HG02870 (cell line): ENCODE data around the gene RPS14.
"Not testable (repeated sequence)": the region's sequence is repeated elsewhere in the genome, so short reads cannot be mapped to it uniquely, and the experiment has no call there.

Source experiments
- ATAC-seq: cut with Tn5 transposase; IDR thresholded peaks from one replicate; pipeline ENCODE4 v1.9.1; 2021; ENCODE audit warnings: mild to moderate bottlenecking, moderate library complexity; ENCODE audit not compliant: unreplicated experiment

The RPS14 gene

GRCh38 chr5:150481972-150482406 is 32.5 kb upstream of the RPS14 start:
- ATAC-seq = no peak

- ATAC-seq = no peak
Measured at GRCh38 chr5:150481708-150481965, 32.1 kb upstream of the RPS14 start.

- ATAC-seq = no peak
Measured at GRCh38 chr5:150479416-150479815, 29.9 kb upstream of the RPS14 start.

- ATAC-seq = not testable (repeated sequence)
Measured at GRCh38 chr5:150476568-150476967, 27.0 kb upstream of the RPS14 start.

- ATAC-seq = no peak
Measured at GRCh38 chr5:150473673-150474358, 24.3 kb upstream of the RPS14 start.

- no peak for ATAC-seq
Measured at GRCh38 chr5:150469718-150470469, 20.4 kb upstream of the RPS14 start.

- ATAC-seq = no peak
Measured at GRCh38 chr5:150468206-150468605, 18.7 kb upstream of the RPS14 start.

GRCh38 chr5:150465927-150466326 is 16.4 kb upstream of the RPS14 start:
- no peak for ATAC-seq

- ATAC-seq = no peak
Measured at GRCh38 chr5:150464554-150465012, 15.0 kb upstream of the RPS14 start.

- peak; percentile 78 for ATAC-seq
Measured at GRCh38 chr5:150461231-150461630, 11.7 kb upstream of the RPS14 start.

- ATAC-seq = no peak
Measured at GRCh38 chr5:150460781-150461180, 11.2 kb upstream of the RPS14 start.

GRCh38 chr5:150458802-150459557 is 9.4 kb upstream of the RPS14 start:
- no peak for ATAC-seq

GRCh38 chr5:150457562-150458240 is 8.2 kb upstream of the RPS14 start:
- ATAC-seq = no peak

- no peak for ATAC-seq
Measured at GRCh38 chr5:150457121-150457520, 7.6 kb upstream of the RPS14 start.

GRCh38 chr5:150454492-150455229 is 5.1 kb upstream of the RPS14 start:
- ATAC-seq = no peak

- not testable (repeated sequence) for ATAC-seq
Measured at GRCh38 chr5:150454027-150454426, 4.5 kb upstream of the RPS14 start.

GRCh38 chr5:150452914-150453313 is 3.4 kb upstream of the RPS14 start:
- no peak for ATAC-seq

- ATAC-seq = no peak
Measured at GRCh38 chr5:150451594-150451993, 2.1 kb upstream of the RPS14 start.

- ATAC-seq = peak; percentile 26
Measured at GRCh38 chr5:150448952-150449516, 505 bp downstream of the RPS14 start.

GRCh38 chr5:150448334-150448733 is 1.2 kb downstream of the RPS14 start:
- no peak for ATAC-seq
